GM23338 (cell line): Measurements from ENCODE around the gene TENM4.

ENCODE experiments used
- CTCF ChIP-seq, 2 experiments: fragments of 200-600 bp in 1 of 2; sonication (generic) in 1 of 2; conservative IDR thresholded peaks; 2 replicates each; pipeline versions ENCODE4 v1.5.1 to v1.6.1; 2016 to 2017; ENCODE audit warnings: antibody characterized with exemption in 2 of 2, low read depth in 2 of 2, mild to moderate bottlenecking in 2 of 2, moderate library complexity in 1 of 2
- EZH2 ChIP-seq: fragments of 200-600 bp; sonication (generic); IDR thresholded peaks from one replicate; pipeline ENCODE4 v1.8.0; 2017; ENCODE audit warnings: antibody characterized with exemption, mild to moderate bottlenecking, low read depth; ENCODE audit not compliant: unreplicated experiment
- JUNB ChIP-seq: IDR thresholded peaks from one replicate; pipeline ENCODE4 v1.6.1; 2016; ENCODE audit warnings: antibody characterized with exemption; ENCODE audit not compliant: unreplicated experiment
- NANOG ChIP-seq: IDR thresholded peaks from 2 replicates; pipeline ENCODE4 v1.6.1; 2016; ENCODE audit warnings: antibody characterized with exemption, borderline replicate concordance
- POLR2AphosphoS5 ChIP-seq: IDR thresholded peaks from 2 replicates; pipeline ENCODE4 v1.6.1; 2016; ENCODE audit warnings: antibody characterized with exemption, low read depth
- REST ChIP-seq: IDR thresholded peaks from one replicate; pipeline ENCODE4 v1.6.1; 2018; ENCODE audit warnings: antibody characterized with exemption; ENCODE audit not compliant: unreplicated experiment

GRCh38 chr11:79352349-79352703 is 88.5 kb downstream of the TENM4 start:
- TF ChIP-seq JUNB (no peak), CTCF (conservative IDR thresholded peaks at IDR 0.05; ENCODE audit: low read depth in 2 of 2) (no peak), POLR2AphosphoS5 (no peak), EZH2 (no peak), REST (no peak), NANOG (no peak)
